HCT116 (cell line): ENCODE measurements around the gene NLGN4Y.
"Not testable (repeated sequence)": the region's sequence is repeated elsewhere in the genome, so short reads cannot be mapped to it uniquely, and the experiment has no call there.

ENCODE experiments used
- ATF3 ChIP-seq: IDR thresholded peaks from 2 replicates; pipeline ENCODE4 v1.6.1; 2012
- CEBPB ChIP-seq: IDR thresholded peaks from 2 replicates; pipeline ENCODE4 v1.6.1; 2012; ENCODE audit warnings: low read depth
- CTCF ChIP-seq, 3 experiments: fragments of 200-600 bp in 1 of 3; sonication (generic) in 1 of 3; IDR thresholded peaks in 2 of 3; conservative IDR thresholded peaks in 1 of 3; 2 replicates each; pipeline ENCODE4 v1.5.1; 2012 to 2017; ENCODE audit warnings: low read depth in 2 of 3, low read length in 2 of 3, antibody characterized with exemption in 1 of 3, borderline replicate concordance in 1 of 3, control low read depth in 1 of 3, mild to moderate bottlenecking in 1 of 3, mixed read lengths in 1 of 3, mixed run types in 1 of 3, moderate library complexity in 1 of 3; ENCODE audit not compliant: insufficient read depth in 1 of 3
- EZH2 ChIP-seq: fragments of 200-600 bp; sonication (generic); IDR thresholded peaks from 2 replicates; pipeline ENCODE4 v1.6.1; 2017; ENCODE audit warnings: antibody characterized with exemption, mixed run types
- EZH2phosphoT487 ChIP-seq: fragments of 200-600 bp; IDR thresholded peaks from 2 replicates; pipeline ENCODE4 v1.6.1; 2018; ENCODE audit warnings: antibody characterized with exemption, borderline replicate concordance
- MAX ChIP-seq: IDR thresholded peaks from 2 replicates; pipeline ENCODE4 v1.6.1; 2012
- POLR2A ChIP-seq: IDR thresholded peaks from 2 replicates; pipeline ENCODE4 v1.7.0; 2011; ENCODE audit warnings: borderline replicate concordance; ENCODE audit not compliant: insufficient read depth, insufficient read length; ENCODE audit errors: extremely low read depth
- POLR2AphosphoS5 ChIP-seq: IDR thresholded peaks from 2 replicates; pipeline ENCODE4 v1.6.1; 2011; ENCODE audit warnings: mild to moderate bottlenecking, low read depth, low read length, moderate library complexity
- RAD21 ChIP-seq: IDR thresholded peaks from 2 replicates; pipeline ENCODE4 v1.6.1; 2012; ENCODE audit warnings: low read depth, mild to moderate bottlenecking
- SRF ChIP-seq: IDR thresholded peaks from 2 replicates; pipeline ENCODE4 v1.6.1; 2012; ENCODE audit warnings: low read depth
- TCF7L2 ChIP-seq: IDR thresholded peaks from 2 replicates; pipeline ENCODE4 v1.7.0; 2011; ENCODE audit warnings: borderline replicate concordance, inconsistent platforms; ENCODE audit not compliant: insufficient read depth, insufficient read length; ENCODE audit errors: extremely low read depth
- YY1 ChIP-seq: IDR thresholded peaks from 2 replicates; pipeline ENCODE4 v1.6.1; 2011; ENCODE audit warnings: low read length, low read depth, moderate library complexity, mild to moderate bottlenecking; ENCODE audit not compliant: insufficient replicate concordance; ENCODE audit errors: extremely low read depth
- ZNF274 ChIP-seq: fragments of 200-500 bp; sonication (Bioruptor generic); IDR thresholded peaks from 2 replicates; pipeline ENCODE4 v1.6.1; 2014; ENCODE audit warnings: mild to moderate bottlenecking, low read depth, low read length, inconsistent platforms
- TF ChIP-seq, protein P1 (sequence below): IDR thresholded peaks from 2 replicates; pipeline ENCODE4 v1.6.1; 2012; ENCODE audit warnings: low read depth

- not testable (repeated sequence) for TF ChIP-seq MAX; RAD21; POLR2AphosphoS5; TCF7L2; CTCF (IDR thresholded peaks at IDR 0.05 in 2 of 3, conservative IDR thresholded peaks at IDR 0.05 in 1 of 3; ENCODE audit: borderline replicate concordance in 1 of 3, insufficient read depth in 1 of 3, low read depth in 2 of 3, low read length in 2 of 3); EZH2phosphoT487; YY1; ZNF274; CEBPB; EZH2; POLR2A; ATF3; SRF
- TF ChIP-seq, protein P1, sequence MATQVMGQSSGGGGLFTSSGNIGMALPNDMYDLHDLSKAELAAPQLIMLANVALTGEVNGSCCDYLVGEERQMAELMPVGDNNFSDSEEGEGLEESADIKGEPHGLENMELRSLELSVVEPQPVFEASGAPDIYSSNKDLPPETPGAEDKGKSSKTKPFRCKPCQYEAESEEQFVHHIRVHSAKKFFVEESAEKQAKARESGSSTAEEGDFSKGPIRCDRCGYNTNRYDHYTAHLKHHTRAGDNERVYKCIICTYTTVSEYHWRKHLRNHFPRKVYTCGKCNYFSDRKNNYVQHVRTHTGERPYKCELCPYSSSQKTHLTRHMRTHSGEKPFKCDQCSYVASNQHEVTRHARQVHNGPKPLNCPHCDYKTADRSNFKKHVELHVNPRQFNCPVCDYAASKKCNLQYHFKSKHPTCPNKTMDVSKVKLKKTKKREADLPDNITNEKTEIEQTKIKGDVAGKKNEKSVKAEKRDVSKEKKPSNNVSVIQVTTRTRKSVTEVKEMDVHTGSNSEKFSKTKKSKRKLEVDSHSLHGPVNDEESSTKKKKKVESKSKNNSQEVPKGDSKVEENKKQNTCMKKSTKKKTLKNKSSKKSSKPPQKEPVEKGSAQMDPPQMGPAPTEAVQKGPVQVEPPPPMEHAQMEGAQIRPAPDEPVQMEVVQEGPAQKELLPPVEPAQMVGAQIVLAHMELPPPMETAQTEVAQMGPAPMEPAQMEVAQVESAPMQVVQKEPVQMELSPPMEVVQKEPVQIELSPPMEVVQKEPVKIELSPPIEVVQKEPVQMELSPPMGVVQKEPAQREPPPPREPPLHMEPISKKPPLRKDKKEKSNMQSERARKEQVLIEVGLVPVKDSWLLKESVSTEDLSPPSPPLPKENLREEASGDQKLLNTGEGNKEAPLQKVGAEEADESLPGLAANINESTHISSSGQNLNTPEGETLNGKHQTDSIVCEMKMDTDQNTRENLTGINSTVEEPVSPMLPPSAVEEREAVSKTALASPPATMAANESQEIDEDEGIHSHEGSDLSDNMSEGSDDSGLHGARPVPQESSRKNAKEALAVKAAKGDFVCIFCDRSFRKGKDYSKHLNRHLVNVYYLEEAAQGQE, result not testable (repeated sequence)
Observed at GRCh38 chrY:14861033-14861432, 336.7 kb downstream of the NLGN4Y start.
